Large intestine (tissue), 3 donors: Measurements from ENCODE around the gene DGKG. TPM values are rescaled to one million over a fixed set of nuclear protein-coding genes. Genes with fewer than 3 reads are reported as not detected.

ENCODE experiments used
- DNase-seq, 2 donors: peaks; one replicate each; pipeline versions ENCODE4 v3.0.0 to v3.0.0-alpha.2; 2013
- H3K27ac ChIP-seq: one replicate; pipeline ENCODE4 v1.5.1; 2013; ENCODE audit warnings: low read length
- H3K27me3 ChIP-seq: 2 replicates; pipeline ENCODE4 v1.6.1; 2013; ENCODE audit warnings: low read length; ENCODE audit not compliant: control insufficient read depth, insufficient read depth
- H3K36me3 ChIP-seq: 2 replicates; pipeline ENCODE4 v1.6.1; 2013; ENCODE audit warnings: low read length; ENCODE audit not compliant: control insufficient read depth, insufficient read depth
- H3K4me1 ChIP-seq: one replicate; pipeline ENCODE4 v1.6.1; 2013; ENCODE audit warnings: low read length; ENCODE audit not compliant: control insufficient read depth, insufficient read depth
- H3K4me3 ChIP-seq: one replicate; pipeline ENCODE4 v1.5.1; 2013; ENCODE audit warnings: low read length
- H3K9me3 ChIP-seq: one replicate; pipeline ENCODE4 v1.6.1; 2013; ENCODE audit warnings: mild to moderate bottlenecking, low read depth, low read length, moderate library complexity; ENCODE audit not compliant: control insufficient read depth
- WGBS: methylation state at CpG from one replicate; pipeline ENCODE4 v1.1.5; 2013; ENCODE audit warnings: low lambda C conversion rate; ENCODE audit not compliant: insufficient coverage; 5-methylcytosine and 5-hydroxymethylcytosine counted together
- polyA plus RNA-seq: library from polyadenylated mRNA; unstranded; fragments of 120-200 nt; gene quantifications from one replicate; pipeline ENCODE4 v1.2.1, GENCODE V29; 2013

Gene DGKG
- polyA plus RNA-seq, 1 donor: 4.8 TPM

- no peaks in the 10 kb centered on the region for H3K36me3 ChIP-seq
- WGBS: 93% methylated on average over 3 of the region's 9 CpGs
- no peaks in the 10 kb centered on the region for H3K4me1 ChIP-seq
- no peaks in the 10 kb centered on the region for H3K9me3 ChIP-seq
- H3K4me3 ChIP-seq: no peak overlapping the region
- no peaks in the 10 kb centered on the region for H3K27me3 ChIP-seq
- no peak overlapping the region for H3K27ac ChIP-seq
- no peak for DNase-seq
These were observed 188.7 kb downstream of the DGKG start for GRCh38 chr3:186173224-186173815.

GRCh38 chr3:186172353-186172752 lies 189.7 kb downstream of the DGKG start:
- H3K4me3 ChIP-seq: no peak overlapping the region
- DNase-seq: no peak
- WGBS: no CpG with 5 or more reads among the region's 2 CpGs
- no peaks in the 10 kb centered on the region for H3K9me3 ChIP-seq
- no peak overlapping the region for H3K27ac ChIP-seq
- no peaks in the 10 kb centered on the region for H3K27me3 ChIP-seq
- no peaks in the 10 kb centered on the region for H3K4me1 ChIP-seq
- no peaks in the 10 kb centered on the region for H3K36me3 ChIP-seq

GRCh38 chr3:186171521-186171920 lies 190.5 kb downstream of the DGKG start:
- DNase-seq: no peak
- Histone ChIP-seq H3K9me3 (no peaks in the 10 kb centered on the region), H3K36me3 (no peaks in the 10 kb centered on the region), H3K27me3 (no peaks in the 10 kb centered on the region), H3K27ac (no peak overlapping the region), H3K4me3 (no peak overlapping the region), H3K4me1 (no peaks in the 10 kb centered on the region)
- 91% methylated on average over 1 of the region's 2 CpGs for WGBS

GRCh38 chr3:186170516-186170915 lies 191.5 kb downstream of the DGKG start:
- H3K9me3 ChIP-seq: no peaks in the 10 kb centered on the region
- no peaks in the 10 kb centered on the region for H3K36me3 ChIP-seq
- H3K4me3 ChIP-seq: no peak overlapping the region
- no peak for DNase-seq
- no peaks in the 10 kb centered on the region for H3K27me3 ChIP-seq
- no peaks in the 10 kb centered on the region for H3K4me1 ChIP-seq
- WGBS: no CpG with 5 or more reads among the region's 2 CpGs
- no peak overlapping the region for H3K27ac ChIP-seq

- WGBS: no CpG with 5 or more reads among the region's 2 CpGs
- Histone ChIP-seq H3K9me3 (no peaks in the 10 kb centered on the region), H3K4me1 (no peaks in the 10 kb centered on the region), H3K4me3 (no peak overlapping the region), H3K36me3 (no peaks in the 10 kb centered on the region), H3K27ac (no peak overlapping the region), H3K27me3 (no peaks in the 10 kb centered on the region)
- no peak for DNase-seq
These were observed 192.7 kb downstream of the DGKG start for GRCh38 chr3:186169379-186169778.

DNA sequence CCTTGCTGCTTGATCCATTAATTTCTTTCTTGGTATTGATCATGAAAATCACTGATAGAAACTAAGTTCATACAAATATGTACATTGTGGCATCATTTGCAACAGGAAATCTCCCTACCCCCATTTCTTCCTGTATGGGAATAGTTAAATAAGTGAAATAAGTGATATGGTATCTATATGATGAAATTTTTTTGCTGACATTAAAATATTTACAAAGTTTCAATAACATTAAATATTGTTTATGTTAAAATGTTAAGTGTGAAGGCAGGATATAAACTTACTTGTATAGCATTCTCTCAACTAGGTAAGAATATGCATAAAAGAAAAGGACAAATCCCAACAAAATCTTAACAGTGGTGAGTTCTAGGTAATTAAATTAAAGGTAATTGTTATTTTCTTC lies 193.1 kb downstream of the DGKG start:
- H3K36me3 ChIP-seq: no peaks in the 10 kb centered on the region
- no peaks in the 10 kb centered on the region for H3K9me3 ChIP-seq
- H3K4me1 ChIP-seq: no peaks in the 10 kb centered on the region
- H3K27ac ChIP-seq: no peak overlapping the region
- no peaks in the 10 kb centered on the region for H3K27me3 ChIP-seq
- no peak for DNase-seq
- H3K4me3 ChIP-seq: no peak overlapping the region

DNA sequence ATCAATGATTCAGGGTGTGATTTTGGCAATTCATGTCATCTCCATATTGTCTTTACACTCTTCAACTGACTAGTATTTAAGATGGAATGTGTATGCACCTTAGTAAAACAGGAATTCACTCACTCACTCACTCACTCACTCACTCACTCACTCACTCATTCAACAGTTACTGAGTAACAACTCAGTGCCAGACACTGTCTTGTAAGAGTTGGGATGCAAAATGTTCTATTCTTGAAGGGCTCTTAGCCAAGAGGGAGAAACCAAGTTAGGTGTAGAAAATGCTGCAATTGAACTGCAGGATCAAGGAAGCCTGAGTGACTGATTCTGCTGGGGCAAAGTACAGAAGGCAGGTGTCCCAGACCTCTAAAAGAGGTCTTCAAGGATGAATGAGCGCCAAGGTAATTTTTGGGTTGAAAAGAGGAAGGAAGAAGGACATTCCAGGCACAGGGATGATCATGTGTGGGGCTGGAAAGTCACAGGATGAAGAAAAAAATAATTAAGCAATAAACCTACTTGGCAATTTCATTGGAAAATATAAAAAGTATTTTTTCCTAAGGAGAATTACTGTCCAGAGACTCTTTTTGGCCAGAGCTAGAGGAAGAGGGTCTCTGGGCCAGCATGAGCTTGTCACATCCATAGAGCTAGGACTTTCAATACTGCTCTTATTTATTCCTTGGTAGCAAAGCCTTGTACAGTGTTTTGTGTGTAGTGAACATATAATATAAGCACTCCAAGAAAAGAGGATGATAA lies 194.2 kb downstream of the DGKG start:
- Histone ChIP-seq H3K27me3 (no peaks in the 10 kb centered on the region), H3K4me1 (no peaks in the 10 kb centered on the region), H3K9me3 (no peaks in the 10 kb centered on the region), H3K27ac (no peak overlapping the region), H3K36me3 (no peaks in the 10 kb centered on the region), H3K4me3 (no peak overlapping the region)
- no peak for DNase-seq
- WGBS: 83% methylated on average over 1 of the region's 1 CpG

GRCh38 chr3:186166491-186167288 lies 195.3 kb downstream of the DGKG start:
- Histone ChIP-seq H3K36me3 (no peaks in the 10 kb centered on the region), H3K27me3 (no peaks in the 10 kb centered on the region), H3K4me3 (no peak overlapping the region), H3K27ac (no peak overlapping the region), H3K9me3 (no peaks in the 10 kb centered on the region), H3K4me1 (no peaks in the 10 kb centered on the region)
- 59% methylated on average over 3 of the region's 3 CpGs for WGBS
- DNase-seq: no peak

DNA sequence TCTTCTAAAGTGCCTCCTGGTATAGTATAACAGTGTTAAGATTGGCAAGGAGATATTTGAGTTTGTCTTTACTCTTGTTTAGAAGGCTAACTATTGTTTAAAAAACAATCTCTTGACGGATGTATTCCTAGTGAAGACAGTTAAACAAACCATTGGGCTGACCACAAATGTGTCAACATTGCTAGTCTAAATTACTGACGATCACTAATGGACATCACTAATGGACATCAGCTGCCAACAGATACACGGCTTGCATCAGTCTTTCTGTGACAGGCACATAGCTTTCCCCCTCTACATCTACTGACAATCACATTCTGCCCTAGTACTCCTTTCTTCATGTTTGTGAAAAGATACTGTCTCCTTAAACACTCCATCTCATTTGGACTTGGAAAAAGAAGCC lies 196.0 kb downstream of the DGKG start:
- Histone ChIP-seq H3K27me3 (no peaks in the 10 kb centered on the region), H3K4me3 (no peak overlapping the region), H3K27ac (no peak overlapping the region), H3K4me1 (no peaks in the 10 kb centered on the region), H3K36me3 (no peaks in the 10 kb centered on the region), H3K9me3 (no peaks in the 10 kb centered on the region)
- peak in 1 of 2 donors; percentile 24 for DNase-seq
- no CpG with 5 or more reads among the region's 3 CpGs for WGBS

- H3K4me3 ChIP-seq: no peak overlapping the region
- H3K27ac ChIP-seq: no peak overlapping the region
- H3K4me1 ChIP-seq: no peaks in the 10 kb centered on the region
- H3K36me3 ChIP-seq: no peaks in the 10 kb centered on the region
- no peaks in the 10 kb centered on the region for H3K27me3 ChIP-seq
- no peak for DNase-seq
- WGBS: no CpG with 5 or more reads among the region's 1 CpG
- no peaks in the 10 kb centered on the region for H3K9me3 ChIP-seq
These were observed 196.7 kb downstream of the DGKG start for GRCh38 chr3:186165331-186165730.
